ENCODE results near the gene ZNF691.
A peak's percentile ranks its signal among the peaks of the same experiment; 100 is the strongest.
"Not testable (repeated sequence)": the region's sequence is repeated elsewhere in the genome, so short reads cannot be mapped to it uniquely, and the experiment has no call there.

ZNF691 gene

GRCh38 chr1:42846257-42847110 lies at the start of gene ZNF691:
Gene ZNF691 (plus strand): TSS chr1:42846613. CDS start chr1:42849659, 3,046 bp downstream.
- DNase-seq, result peak; percentile 97

GRCh38 chr1:42797414-42797813 lies 49.0 kb upstream of the ZNF691 start:
- no peak for DNase-seq

GRCh38 chr1:42797979-42798378 lies 48.4 kb upstream of the ZNF691 start:
- no peak for DNase-seq

GRCh38 chr1:42801832-42802473 lies 44.5 kb upstream of the ZNF691 start:
- no peak for DNase-seq

GRCh38 chr1:42806171-42806570 lies 40.2 kb upstream of the ZNF691 start:
- no peak for DNase-seq

GRCh38 chr1:42806593-42806992 lies 39.8 kb upstream of the ZNF691 start:
- DNase-seq, result no peak

- DNase-seq, result no peak
Measured at GRCh38 chr1:42807056-42807668, 39.3 kb upstream of the ZNF691 start.

GRCh38 chr1:42814815-42815214 lies 31.6 kb upstream of the ZNF691 start:
- DNase-seq, result not testable (repeated sequence)

GRCh38 chr1:42815941-42816584 lies 30.4 kb upstream of the ZNF691 start:
- DNase-seq, result no peak

GRCh38 chr1:42816585-42817439 lies 29.6 kb upstream of the ZNF691 start, which contains the start of the genes ERMAP and SVBP:
Gene ERMAP (plus strand): TSS chr1:42817122. CDS start chr1:42830449, 13,327 bp downstream.
Gene SVBP (minus strand): TSS chr1:42817397. CDS start chr1:42816544, 853 bp downstream.
- DNase-seq, result peak; percentile 94

GRCh38 chr1:42817440-42817767 lies 29.0 kb upstream of the ZNF691 start:
- no peak for DNase-seq

GRCh38 chr1:42817976-42818375 lies 28.4 kb upstream of the ZNF691 start:
- no peak for DNase-seq

GRCh38 chr1:42820813-42821212 lies 25.6 kb upstream of the ZNF691 start:
- DNase-seq, result no peak

- DNase-seq, result no peak
Measured at GRCh38 chr1:42821690-42822089, 24.7 kb upstream of the ZNF691 start.

GRCh38 chr1:42822800-42823392 lies 23.5 kb upstream of the ZNF691 start:
- no peak for DNase-seq

GRCh38 chr1:42824481-42825035 lies 21.9 kb upstream of the ZNF691 start:
- no peak for DNase-seq

- DNase-seq, result no peak
Measured at GRCh38 chr1:42825036-42825851, 21.2 kb upstream of the ZNF691 start.

GRCh38 chr1:42830631-42831030 lies 15.8 kb upstream of the ZNF691 start:
- no peak for DNase-seq

- no peak for DNase-seq
Measured at GRCh38 chr1:42831273-42831672, 15.1 kb upstream of the ZNF691 start.

- DNase-seq, result no peak
Measured at GRCh38 chr1:42832641-42833240, 13.7 kb upstream of the ZNF691 start.

Data from NCI-H1092 (cell line).